ENCODE measurements around the gene MAP1B.

The MAP1B gene

GRCh38 chr5:72199681-72200080 is 92.4 kb downstream of the MAP1B start:
- DNase-seq: no peak

DNA sequence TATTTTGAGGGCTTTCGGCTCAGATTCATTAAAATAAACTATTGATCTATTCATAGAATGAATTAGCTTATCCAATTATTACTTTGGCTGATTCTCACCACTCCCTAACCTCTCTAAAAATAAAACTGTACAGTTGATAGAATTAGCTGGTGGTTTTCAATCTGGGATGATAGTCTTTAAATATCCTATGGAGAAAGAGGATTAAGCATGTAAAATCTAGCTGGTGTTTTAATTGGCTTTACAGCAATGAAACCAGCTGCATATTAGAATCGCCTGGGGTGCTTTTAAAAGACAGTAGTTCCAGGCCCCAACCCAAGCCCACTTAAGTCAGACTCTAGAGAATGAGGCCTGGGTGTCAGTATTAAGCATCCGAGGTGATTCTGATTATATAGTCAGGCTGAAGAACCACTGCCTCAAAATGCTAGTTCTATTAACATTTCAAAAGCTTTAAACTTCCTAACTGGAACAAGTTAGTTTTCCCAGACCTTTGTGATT is 95.1 kb downstream of the MAP1B start:
- DNase-seq: no peak

GRCh38 chr5:72203251-72203845 is 96.1 kb downstream of the MAP1B start:
- no peak for DNase-seq

DNA sequence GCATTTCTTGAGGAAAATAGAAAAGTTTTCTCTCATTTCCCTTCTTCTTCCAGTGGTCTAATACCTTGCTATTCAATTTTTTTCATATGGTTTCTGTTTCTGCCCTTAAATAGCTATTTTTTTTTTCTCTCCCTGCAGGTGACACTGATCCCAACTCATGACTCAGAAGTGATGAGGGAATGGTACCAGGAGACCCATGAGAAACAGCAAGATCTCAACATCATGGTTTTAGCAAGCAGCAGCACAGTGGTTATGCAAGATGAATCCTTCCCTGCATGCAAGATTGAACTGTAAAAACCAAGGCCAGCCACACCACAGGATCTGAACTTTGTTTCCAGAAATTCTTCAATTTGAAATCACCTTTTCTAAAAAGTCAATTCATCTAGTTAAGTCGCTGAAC is 97.7 kb downstream of the MAP1B start:
- DNase-seq: no peak

GRCh38 chr5:72205431-72206009 is 98.2 kb downstream of the MAP1B start:
- no peak for DNase-seq

DNA sequence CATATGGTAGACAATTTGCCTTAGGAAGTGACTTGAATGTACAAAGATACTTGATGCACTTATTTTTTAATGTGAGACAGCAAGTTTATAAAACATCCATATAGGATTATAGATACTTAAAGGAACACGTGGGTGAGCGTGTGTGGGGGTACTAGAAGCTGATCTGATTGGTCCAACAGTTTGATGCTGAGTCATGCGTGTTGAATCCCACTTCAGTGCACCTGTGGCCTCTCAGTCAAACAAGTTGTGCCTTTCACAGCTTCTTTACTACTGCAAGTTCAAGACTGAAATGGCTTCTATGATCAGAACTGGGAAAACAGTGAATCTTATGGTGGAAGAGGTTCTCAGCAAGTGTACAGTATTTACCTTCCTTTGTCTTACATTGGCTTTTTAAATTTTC is 98.9 kb downstream of the MAP1B start:
- DNase-seq: no peak

GRCh38 chr5:72206994-72207393 is 99.7 kb downstream of the MAP1B start:
- DNase-seq: no peak

DNA sequence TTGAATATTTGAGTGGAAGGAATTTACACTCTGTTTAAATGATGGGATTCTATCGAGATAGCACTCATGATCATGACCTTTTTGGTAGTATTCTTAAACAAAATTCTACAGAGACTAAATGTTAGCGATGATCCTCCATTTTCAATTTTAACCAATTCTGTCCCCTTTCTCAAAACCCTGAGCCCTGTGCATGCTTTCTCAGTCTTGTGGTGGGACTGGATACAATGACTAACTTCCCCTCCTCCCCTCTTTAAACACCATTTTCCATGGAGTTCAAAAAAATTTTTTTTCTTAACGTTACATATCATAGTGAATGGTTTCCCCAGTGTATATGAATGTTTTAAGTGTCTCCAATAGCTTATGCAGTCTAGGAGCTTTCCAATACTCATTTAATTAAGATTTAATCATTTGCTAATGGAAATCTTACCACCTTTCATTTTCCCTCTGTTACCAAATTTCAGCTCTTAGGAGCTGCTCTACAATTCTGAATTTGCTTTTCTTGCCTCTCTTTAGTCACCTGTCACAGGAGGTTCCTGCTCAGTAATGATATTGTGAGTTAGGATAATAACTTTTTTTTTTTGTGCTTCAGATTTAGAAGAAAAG is 101.2 kb downstream of the MAP1B start:
- DNase-seq: no peak

- peak; percentile 92 for DNase-seq
These were observed 102.2 kb downstream of the MAP1B start for GRCh38 chr5:72209147-72210115.

DNA sequence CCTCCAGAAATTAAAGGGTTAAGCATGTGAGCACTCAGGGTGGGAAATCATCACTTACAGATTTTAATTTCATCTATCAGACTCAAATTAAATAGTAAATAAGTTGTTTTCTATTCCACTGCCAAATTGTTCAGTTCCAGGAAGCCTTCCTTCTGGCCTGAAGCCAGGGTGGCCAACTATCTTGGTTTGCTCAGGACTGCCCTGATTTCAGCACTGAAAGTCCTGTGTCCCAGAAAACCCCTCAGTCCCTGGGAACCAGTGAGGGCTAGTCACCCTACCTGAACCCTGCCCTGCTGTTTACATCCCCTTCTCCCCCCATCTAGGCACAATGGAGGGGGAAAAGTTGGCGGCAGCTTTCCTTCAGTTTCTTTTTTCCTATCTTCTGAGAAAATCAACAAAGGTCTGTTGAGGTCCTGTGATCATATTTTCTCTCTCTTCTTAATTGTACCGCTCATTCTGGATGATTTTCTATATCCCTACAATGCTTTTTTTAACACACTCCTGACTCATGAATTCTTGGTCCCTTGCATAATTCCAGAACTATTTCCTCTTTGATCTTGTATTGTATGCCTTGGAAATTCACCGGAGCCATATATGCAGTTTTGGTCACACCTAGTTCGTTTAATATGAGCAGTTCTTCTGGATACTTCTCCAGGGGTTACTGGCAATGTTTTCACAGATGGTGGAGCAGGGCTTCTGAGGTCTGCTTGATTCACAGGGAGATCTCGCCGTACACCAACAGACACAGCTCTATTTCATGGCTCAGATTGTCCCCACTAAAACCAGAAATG is 103.8 kb downstream of the MAP1B start:
- DNase-seq: no peak

DNA sequence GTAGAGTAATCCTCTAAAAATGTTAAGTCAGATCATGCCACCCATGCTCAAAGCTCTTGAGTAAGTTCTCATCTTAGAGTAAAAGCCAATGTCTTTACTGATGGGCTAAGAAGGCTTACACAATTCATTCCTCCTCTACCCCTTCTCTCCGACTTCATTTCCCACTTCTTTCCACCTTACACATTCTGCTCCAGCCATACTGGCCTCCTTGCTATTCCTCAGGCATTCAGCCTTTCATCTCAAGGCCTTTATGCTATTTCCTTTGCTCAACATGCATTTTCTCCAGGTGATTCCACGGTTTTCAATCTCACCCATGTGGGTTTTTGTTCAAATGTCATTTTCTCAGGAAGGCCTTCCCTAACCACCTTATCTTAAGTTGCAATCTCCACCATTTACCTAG is 104.9 kb downstream of the MAP1B start:
- no peak for DNase-seq

- DNase-seq: no peak
These were observed 106.2 kb downstream of the MAP1B start for GRCh38 chr5:72213482-72213881.

DNA sequence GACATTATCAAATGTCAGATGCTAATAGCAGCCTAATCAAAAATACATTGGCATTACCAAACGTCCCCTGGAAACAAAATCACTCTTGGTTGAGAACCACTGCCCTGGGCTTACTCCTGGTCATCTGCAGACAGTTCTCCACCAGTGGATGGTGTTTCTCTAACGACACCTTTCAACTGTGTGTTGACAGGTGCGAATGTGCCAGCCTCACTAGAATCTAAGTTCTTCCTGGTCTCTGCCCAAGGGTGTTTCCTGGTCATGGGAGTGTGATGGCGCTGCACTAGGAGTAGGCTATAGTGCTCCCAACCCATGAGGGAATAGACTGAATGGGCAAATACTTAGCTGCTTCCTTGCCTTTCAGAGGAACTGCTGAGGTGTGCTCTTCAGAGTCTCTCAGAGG is 106.9 kb downstream of the MAP1B start:
- no peak for DNase-seq

- DNase-seq: no peak
These were observed 109.5 kb downstream of the MAP1B start for GRCh38 chr5:72216756-72217155.

GRCh38 chr5:72221099-72221498 is 113.8 kb downstream of the MAP1B start:
- DNase-seq: no peak

- DNase-seq: no peak
These were observed 114.3 kb downstream of the MAP1B start for GRCh38 chr5:72221541-72221940.

GRCh38 chr5:72222521-72222920 is 115.2 kb downstream of the MAP1B start:
- DNase-seq: no peak

- DNase-seq: peak; percentile 34
These were observed 116.1 kb downstream of the MAP1B start for GRCh38 chr5:72223371-72223770.

GRCh38 chr5:72224946-72225463 is 117.7 kb downstream of the MAP1B start:
- DNase-seq: no peak

GRCh38 chr5:72225741-72226140 is 118.5 kb downstream of the MAP1B start:
- DNase-seq: no peak

DNA sequence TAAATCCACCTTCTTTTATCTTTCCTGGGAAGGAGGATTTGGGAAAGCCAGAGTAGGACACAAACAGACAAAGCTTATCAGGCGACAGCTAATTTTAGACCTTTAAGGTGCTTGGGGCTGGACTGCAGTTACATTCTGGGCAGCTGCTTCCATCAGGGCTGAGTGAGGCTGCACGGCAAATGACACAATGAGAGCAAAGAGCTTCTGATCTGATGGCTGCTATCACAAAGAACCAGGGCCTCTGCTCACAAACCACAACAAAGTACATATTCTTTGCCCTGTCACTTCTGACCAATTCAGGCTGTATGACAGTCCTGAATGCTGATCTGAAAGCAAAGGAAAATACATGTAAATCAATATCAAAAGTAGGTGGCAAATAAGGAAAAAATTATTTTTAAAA is 119.7 kb downstream of the MAP1B start:
- DNase-seq: no peak

DNA sequence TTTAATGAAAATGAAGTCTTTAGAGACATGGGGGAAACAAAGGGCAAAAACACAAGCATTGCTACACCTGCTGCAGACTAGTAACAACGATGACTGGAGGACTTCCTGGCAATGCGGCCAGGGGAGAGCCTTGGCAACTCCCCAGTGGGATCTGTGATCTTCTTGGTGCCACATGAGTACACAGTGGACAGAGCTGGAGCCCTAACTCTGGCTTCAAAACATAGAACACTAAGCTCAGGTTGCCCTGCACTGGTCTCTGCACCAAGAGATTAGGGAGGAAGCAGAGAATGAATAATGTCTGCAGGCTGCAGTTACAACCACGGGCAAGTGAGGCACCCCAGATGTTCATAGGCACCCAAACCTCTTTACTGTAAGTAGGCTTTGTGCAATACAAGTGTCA is 121.7 kb downstream of the MAP1B start:
- DNase-seq: no peak
